ENCODE measurements around the gene PACS2.

Gene PACS2

DNA sequence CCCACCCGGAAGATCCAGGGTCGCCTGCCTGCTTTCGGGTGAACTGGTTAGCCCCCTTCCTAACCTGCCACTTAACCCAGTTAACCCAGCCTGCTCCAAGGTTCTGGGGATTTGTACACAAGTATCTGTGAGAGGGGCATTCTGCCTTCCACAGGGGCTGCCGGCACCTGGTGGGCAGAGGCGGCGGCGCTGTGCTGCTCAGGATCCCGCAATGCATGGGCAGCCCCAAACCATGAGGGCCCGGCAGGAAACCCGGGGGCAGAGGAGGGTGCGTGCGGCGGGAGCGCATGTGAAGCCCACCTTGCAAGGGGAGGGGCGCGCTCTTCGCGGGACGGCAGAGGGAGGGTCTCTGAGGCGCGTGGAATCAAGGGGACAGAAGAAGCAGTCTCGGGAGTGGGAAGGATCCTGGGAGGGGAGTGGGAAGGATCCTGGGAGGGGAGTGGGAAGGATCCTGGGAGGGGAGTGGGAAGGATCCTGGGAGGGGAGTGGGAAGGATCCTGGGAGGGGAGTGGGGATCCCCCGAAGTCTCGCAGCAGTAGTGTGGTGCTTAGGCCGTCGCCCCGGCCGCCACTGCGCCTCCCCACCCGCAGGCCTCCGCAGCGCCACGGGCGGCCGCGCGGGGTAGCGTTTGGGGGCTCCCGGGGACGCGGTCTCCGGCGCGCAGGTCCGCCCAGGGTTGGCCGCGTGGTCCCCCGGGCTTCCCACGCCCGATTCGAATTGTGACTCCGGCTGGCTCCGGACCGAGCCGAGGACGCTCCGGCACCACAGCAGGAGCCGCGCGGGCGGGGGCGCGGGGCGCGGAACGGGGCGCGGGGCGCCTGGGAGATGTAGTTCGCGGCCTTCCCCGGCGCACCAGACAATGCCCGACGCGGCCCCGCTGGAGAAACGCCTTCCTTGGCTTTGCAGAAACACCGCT, 100.2 kb downstream of the PACS2 start:
- H4K20me1 ChIP-seq (ENCODE audit: insufficient read depth) = no peaks in the 10 kb centered on the region
- H3K36me3 ChIP-seq (ENCODE audit: insufficient read depth) = no peaks in the 10 kb centered on the region
- no peaks in the 10 kb centered on the region for H3K79me2 ChIP-seq (ENCODE audit: insufficient read depth, low read depth)
- no peak for TF ChIP-seq CTCF (conservative IDR thresholded peaks at IDR 0.05; ENCODE audit: low read depth, low read length)
- no peak overlapping the region for H3K4me3 ChIP-seq (IDR thresholded peaks at IDR 0.05; ENCODE audit: insufficient read depth, low read depth, low read length)
- no peak overlapping the region for H2AFZ ChIP-seq (ENCODE audit: low read depth)
- no peaks in the 10 kb centered on the region for H3K27me3 ChIP-seq (ENCODE audit: insufficient read depth, low read depth)
- H3K4me2 ChIP-seq = no peak overlapping the region
- peaks cover 8% of the 10 kb centered on the region for H3K4me1 ChIP-seq (ENCODE audit: low read depth, poor library complexity, severe bottlenecking)
- no peak overlapping the region for H3K9ac ChIP-seq
- H3K27ac ChIP-seq = no peak overlapping the region

DNA sequence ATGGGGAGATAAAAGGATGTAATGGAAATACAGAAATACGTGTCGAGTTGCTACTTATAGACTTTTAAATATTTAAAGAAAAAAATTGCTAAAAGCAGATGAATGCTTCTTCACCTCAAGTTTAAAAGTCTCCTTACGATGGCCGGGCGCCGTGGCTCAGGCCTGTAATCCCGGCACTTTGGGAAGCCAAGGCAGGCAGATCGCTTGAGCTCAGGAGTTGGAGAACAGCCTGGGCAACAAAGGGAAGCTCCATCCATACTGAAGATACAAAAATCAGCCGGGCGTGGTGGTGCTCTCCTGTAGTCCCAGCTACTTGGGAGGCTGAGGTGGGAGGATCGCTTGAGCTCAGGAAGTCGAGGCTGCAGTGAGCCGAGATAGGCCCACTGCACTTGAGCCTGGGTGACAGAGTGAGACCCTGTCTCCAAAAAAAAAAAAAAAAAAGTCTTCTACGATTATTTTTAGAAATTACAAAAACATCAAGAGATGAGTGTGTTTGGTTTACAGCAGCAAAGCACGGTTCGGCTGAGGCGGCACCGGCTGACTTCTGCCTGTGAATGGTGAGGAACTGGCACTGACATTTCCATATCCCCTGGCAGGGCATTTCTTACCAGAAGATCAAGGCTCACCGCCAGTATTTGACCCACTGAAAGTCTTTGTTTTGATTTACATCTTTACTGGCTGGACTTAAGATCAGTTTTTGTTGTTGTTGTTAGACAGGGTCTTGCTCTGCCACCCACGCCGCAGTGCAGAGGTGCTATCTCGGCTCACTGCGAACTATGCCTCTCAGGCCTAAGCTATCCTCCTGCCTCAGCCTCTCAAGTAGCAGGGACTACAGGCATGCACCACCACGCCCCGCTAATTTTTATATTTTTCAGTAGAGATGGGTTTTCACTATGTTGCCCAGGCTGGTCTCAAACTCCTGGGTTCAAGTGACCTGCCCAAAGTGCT, 101.2 kb downstream of the PACS2 start:
- no peaks in the 10 kb centered on the region for H3K27me3 ChIP-seq (ENCODE audit: insufficient read depth, low read depth)
- H3K36me3 ChIP-seq (ENCODE audit: insufficient read depth) = no peaks in the 10 kb centered on the region
- no peak overlapping the region for H3K9ac ChIP-seq
- peaks cover 5% of the 10 kb centered on the region for H3K79me2 ChIP-seq (ENCODE audit: insufficient read depth, low read depth)
- no peak for TF ChIP-seq CTCF (conservative IDR thresholded peaks at IDR 0.05; ENCODE audit: low read depth, low read length)
- H3K4me3 ChIP-seq (IDR thresholded peaks at IDR 0.05; ENCODE audit: insufficient read depth, low read depth, low read length) = no peak overlapping the region
- H4K20me1 ChIP-seq (ENCODE audit: insufficient read depth) = no peaks in the 10 kb centered on the region
- no peak overlapping the region for H3K27ac ChIP-seq
- no peak overlapping the region for H3K4me2 ChIP-seq
- peaks cover 8% of the 10 kb centered on the region for H3K4me1 ChIP-seq (ENCODE audit: low read depth, poor library complexity, severe bottlenecking)
- no peak overlapping the region for H2AFZ ChIP-seq (ENCODE audit: low read depth)

DNA sequence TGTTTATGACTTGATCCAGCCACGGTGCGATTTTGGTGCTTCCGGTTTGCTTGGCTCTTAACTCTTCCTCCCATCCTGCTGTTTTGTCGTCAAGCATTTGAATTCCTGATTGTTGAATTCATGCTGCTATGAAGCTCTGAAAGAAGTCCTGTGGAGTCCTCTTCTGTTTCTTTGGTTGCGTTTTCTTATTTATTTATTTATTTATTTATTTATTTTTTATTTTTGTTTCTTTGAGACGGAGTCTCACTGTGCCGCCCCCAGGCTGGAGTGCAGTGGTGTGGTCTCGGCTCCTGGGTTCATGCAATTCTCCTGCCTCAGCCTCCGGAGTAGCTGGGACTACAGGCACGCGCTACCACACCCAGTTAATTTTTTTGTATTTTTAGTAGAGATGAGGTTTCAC, 102.1 kb downstream of the PACS2 start:
- H3K4me1 ChIP-seq (ENCODE audit: low read depth, poor library complexity, severe bottlenecking) = peaks cover 8% of the 10 kb centered on the region
- peaks cover 14% of the 10 kb centered on the region for H3K79me2 ChIP-seq (ENCODE audit: insufficient read depth, low read depth)
- H2AFZ ChIP-seq (ENCODE audit: low read depth) = no peak overlapping the region
- no peaks in the 10 kb centered on the region for H3K27me3 ChIP-seq (ENCODE audit: insufficient read depth, low read depth)
- no peak overlapping the region for H3K4me2 ChIP-seq
- no peak overlapping the region for H3K27ac ChIP-seq
- no peak overlapping the region for H3K9ac ChIP-seq
- H3K4me3 ChIP-seq (IDR thresholded peaks at IDR 0.05; ENCODE audit: insufficient read depth, low read depth, low read length) = no peak overlapping the region
- H3K36me3 ChIP-seq (ENCODE audit: insufficient read depth) = no peaks in the 10 kb centered on the region
- H4K20me1 ChIP-seq (ENCODE audit: insufficient read depth) = no peaks in the 10 kb centered on the region
- TF ChIP-seq CTCF (conservative IDR thresholded peaks at IDR 0.05; ENCODE audit: low read depth, low read length) = no peak

DNA sequence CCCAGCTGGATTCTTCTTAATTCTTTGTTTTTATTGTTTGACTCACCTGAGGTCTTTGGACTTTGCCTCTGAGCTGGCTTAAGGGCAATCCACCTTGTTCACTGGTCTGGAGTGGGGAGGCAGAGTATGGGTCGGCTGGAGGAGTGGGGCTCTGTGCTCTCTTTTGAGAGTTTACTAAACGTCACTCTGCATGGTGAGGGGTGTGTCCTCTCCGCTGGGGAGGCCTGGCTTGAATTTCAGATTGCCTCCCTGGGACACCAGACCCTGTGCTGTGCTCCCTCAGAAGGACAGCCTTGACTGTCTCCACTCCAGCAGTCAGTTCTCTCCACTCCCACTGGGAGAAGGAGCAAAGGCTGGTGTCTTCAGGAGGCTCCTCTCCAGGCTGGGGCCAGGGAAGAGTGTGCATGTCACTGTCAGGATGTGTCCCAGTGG, 103.2 kb downstream of the PACS2 start:
- H3K4me3 ChIP-seq (IDR thresholded peaks at IDR 0.05; ENCODE audit: insufficient read depth, low read depth, low read length) = no peak overlapping the region
- no peaks in the 10 kb centered on the region for H4K20me1 ChIP-seq (ENCODE audit: insufficient read depth)
- H3K4me1 ChIP-seq (ENCODE audit: low read depth, poor library complexity, severe bottlenecking) = peaks cover 8% of the 10 kb centered on the region
- no peak overlapping the region for H2AFZ ChIP-seq (ENCODE audit: low read depth)
- H3K27ac ChIP-seq = no peak overlapping the region
- no peak overlapping the region for H3K9ac ChIP-seq
- TF ChIP-seq CTCF (conservative IDR thresholded peaks at IDR 0.05; ENCODE audit: low read depth, low read length) = no peak
- H3K79me2 ChIP-seq (ENCODE audit: insufficient read depth, low read depth) = peaks cover 24% of the 10 kb centered on the region
- no peaks in the 10 kb centered on the region for H3K27me3 ChIP-seq (ENCODE audit: insufficient read depth, low read depth)
- H3K4me2 ChIP-seq = no peak overlapping the region
- no peaks in the 10 kb centered on the region for H3K36me3 ChIP-seq (ENCODE audit: insufficient read depth)

All from KMS-11 (cell line).